ENCODE data around the gene KCNIP1.

KCNIP1 gene

GRCh38 chr5:170722316-170722715 is 218.5 kb downstream of the KCNIP1 start (continued):
- TF ChIP-seq ZNF26 (tag by site-specific recombination; IDR thresholded peaks at IDR 0.05) (no peak), ZNF223 (tag by site-specific recombination; IDR thresholded peaks at IDR 0.05) (no peak), BCL11A (tag by site-specific recombination; IDR thresholded peaks at IDR 0.05; ENCODE audit: low read depth) (no peak), SCRT2 (tag by site-specific recombination; IDR thresholded peaks at IDR 0.05) (no peak), TRIM28 (IDR thresholded peaks at IDR 0.05; ENCODE audit: borderline replicate concordance, low read length) (no peak), ZNF670 (tag by site-specific recombination; IDR thresholded peaks at IDR 0.05; ENCODE audit: low read depth) (no peak)

DNA sequence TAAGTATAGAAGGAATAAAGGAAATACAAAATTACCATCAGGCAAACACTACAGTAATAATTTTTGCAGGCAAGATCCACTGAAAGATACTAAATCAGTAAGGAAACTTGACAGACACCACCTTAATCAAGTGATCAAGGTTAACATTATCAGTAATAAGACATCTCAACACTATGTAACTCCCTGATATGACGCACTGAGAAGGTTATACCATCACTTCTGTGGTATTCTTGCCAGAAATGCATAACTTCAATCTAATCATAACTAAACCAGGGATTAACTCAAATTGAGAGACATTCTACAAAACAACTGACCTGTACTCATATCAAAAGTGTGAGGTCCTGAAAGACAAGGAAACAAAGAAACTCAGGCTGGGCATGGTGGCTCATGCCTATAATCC is 227.2 kb downstream of the KCNIP1 start:
- Histone ChIP-seq H3K36me3 (ENCODE audit: control insufficient read depth in 2 of 2, insufficient read depth in 1 of 2, low read length in 2 of 2) (no peaks in the 10 kb centered on the region), H3K27ac (ENCODE audit: extremely low read depth, low read depth, low read length) (no peak overlapping the region), H3K4me1 (ENCODE audit: control insufficient read depth, insufficient read depth, low read length) (no peaks in the 10 kb centered on the region), H3K4me3 (ENCODE audit: low read depth, low read length) (no peak overlapping the region), H3K9me3 (ENCODE audit: control insufficient read depth, insufficient read depth, low read depth, low read length) (no peaks in the 10 kb centered on the region)
- POLR2A ChIA-PET, result no interaction called here
- CTCF ChIA-PET, result interaction anchor here (0.5 kb wide), 1 partner anchor 497 kb away, joined by 3 read pairs; no protein-coding TSS in a partner anchor
- TF ChIP-seq ZNF354C (tag by site-specific recombination; IDR thresholded peaks at IDR 0.05; ENCODE audit: borderline replicate concordance, low read depth) (no peak), ZSCAN23 (tag by site-specific recombination; IDR thresholded peaks at IDR 0.05) (no peak), ZNF830 (tag by site-specific recombination; IDR thresholded peaks at IDR 0.05; ENCODE audit: low read depth) (no peak), EGR2 (tag by site-specific recombination; IDR thresholded peaks at IDR 0.05; ENCODE audit: low read depth) (no peak), YY2 (tag by site-specific recombination; IDR thresholded peaks at IDR 0.05) (no peak), ZNF280C (tag by site-specific recombination; IDR thresholded peaks at IDR 0.05) (no peak), HOXA7 (CRISPR knock-in tag; IDR thresholded peaks at IDR 0.05; ENCODE audit: borderline replicate concordance) (no peak), ZNF629 (tag by site-specific recombination; IDR thresholded peaks at IDR 0.05) (no peak), ZNF518A (tag by site-specific recombination; conservative IDR thresholded peaks at IDR 0.05; ENCODE audit: low read depth) (no peak), ZNF600 (tag by site-specific recombination; IDR thresholded peaks at IDR 0.05) (no peak), HOXD13 (CRISPR knock-in tag; IDR thresholded peaks at IDR 0.05; ENCODE audit: borderline replicate concordance) (no peak), ZFP69B (tag by site-specific recombination; IDR thresholded peaks at IDR 0.05) (no peak), ZNF768 (tag by site-specific recombination; IDR thresholded peaks at IDR 0.05) (no peak), OSR2 (tag by site-specific recombination; IDR thresholded peaks at IDR 0.05) (no peak)

Data from HEK293 (cell line).